ENCODE results near the gene SPHK1. TPM values are rescaled to one million over a fixed set of nuclear protein-coding genes. Genes with fewer than 3 reads are reported as not detected.
A peak's percentile ranks its signal among the peaks of the same experiment; 100 is the strongest.

The SPHK1 gene
- total RNA-seq, 1 donor from 2014 or later = 6.5 TPM

DNA sequence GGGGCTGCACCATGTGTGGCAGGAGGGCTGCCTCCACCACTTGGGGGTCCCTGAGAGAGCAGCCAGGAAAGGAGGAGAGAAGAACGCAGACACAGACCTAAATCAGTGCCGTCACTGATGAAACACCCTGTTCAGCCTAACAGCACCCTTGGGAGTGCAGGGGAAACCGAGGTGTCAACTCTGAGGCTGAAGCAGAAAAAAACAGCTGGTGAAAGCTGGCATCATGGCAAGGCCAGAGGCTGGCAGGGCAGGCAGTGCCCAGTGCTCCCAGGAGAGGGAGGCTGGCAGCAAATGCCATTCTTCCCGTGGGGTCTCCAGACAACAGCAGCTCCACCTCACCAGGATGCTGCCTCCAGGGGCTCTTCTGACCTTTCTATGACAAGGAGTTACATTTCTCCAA is 23.1 kb downstream of the SPHK1 start:
- DNase-seq = no peak

DNA sequence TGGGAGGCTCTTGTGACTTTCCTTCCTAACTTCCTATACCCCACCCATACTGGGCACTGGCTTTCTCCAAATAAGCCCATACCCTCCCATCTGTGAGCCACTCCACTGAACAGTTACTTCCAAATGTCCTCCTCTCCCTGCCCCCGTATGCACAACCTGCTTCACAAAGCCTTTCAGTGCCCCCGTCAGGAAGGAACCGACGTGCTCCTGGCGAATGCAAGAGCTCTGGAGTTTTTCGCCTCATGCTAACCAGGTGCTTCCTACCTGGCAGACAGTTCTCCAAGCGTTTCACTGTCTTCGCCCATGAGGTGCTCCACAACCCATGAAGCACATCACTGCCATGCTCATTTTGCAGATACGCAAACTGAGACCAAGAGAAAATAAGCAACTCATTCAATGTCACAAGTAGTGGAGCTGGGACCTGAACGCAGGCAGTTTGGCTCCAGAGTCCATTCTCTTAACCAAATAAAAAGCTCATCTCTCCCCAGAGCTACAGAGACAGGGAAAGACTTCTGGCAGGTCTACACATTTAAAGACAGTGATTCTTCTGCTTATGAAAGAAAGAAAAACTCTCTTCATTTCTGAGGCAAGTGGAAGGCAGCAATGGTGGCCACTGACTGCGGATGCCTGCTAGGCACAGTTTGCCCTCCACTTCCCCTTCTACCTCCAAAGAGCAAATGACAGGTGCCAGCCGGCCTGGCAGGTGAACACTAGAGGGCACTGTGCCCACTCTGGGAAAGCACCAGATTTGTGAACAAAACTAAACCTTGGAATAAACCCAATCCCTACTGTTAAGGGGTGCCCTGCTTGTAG is 23.8 kb downstream of the SPHK1 start:
- DNase-seq = peak; percentile 77

DNA sequence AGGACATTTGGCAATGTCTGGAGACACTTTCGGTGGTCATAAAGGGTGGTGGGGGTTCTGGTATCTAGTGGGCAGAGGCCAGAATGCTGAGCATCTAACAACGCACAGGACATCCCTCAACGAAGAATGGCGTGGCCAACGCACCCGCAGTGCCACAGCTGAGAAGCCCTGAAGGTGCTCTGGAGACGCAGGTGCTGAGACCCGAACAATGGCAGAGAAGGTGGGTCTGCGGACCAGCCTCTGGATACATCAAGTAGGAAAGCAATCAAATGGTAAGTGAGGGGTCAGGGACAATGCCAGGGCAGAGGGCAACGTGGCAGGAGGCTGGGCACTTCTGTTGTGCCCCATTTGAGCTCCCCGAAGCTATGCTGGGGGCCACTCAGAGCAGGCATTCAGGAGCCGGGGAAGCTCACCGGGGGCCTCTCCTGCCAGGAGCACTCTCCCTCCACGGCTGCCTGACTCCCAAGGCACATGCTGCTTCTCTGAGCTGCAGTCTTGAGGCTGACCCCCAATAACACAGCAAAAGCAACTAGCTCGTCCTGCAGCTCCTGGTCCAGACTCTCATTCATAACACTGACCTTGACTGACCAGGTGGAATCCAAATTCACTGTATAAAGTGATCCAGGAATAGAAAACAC is 26.0 kb downstream of the SPHK1 start:
- no peak for DNase-seq

- no peak for DNase-seq
Observed at GRCh38 chr17:76411247-76411646, 26.8 kb downstream of the SPHK1 start.

- DNase-seq = peak; percentile 90
Observed at GRCh38 chr17:76414334-76415295, 30.2 kb downstream of the SPHK1 start.

DNA sequence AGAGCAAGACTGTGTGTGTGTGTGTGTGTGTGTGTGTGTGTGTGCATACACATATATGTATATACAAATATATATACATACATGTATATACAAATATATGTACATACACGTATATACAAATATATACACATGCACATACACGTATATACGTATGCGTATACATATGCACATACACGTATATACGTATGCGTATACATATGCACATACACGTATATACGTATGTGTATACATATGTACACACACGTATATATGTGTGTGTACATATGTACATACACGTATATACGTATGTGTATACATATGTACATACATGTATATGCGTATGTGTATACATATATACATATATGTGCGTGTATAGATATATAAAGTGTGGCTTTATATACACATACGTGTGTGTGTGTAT is 31.4 kb downstream of the SPHK1 start:
- no peak for DNase-seq

- no peak for DNase-seq
Observed at GRCh38 chr17:76416457-76416856, 32.0 kb downstream of the SPHK1 start.

GRCh38 chr17:76416899-76417298 is 32.5 kb downstream of the SPHK1 start:
- no peak for DNase-seq

DNA sequence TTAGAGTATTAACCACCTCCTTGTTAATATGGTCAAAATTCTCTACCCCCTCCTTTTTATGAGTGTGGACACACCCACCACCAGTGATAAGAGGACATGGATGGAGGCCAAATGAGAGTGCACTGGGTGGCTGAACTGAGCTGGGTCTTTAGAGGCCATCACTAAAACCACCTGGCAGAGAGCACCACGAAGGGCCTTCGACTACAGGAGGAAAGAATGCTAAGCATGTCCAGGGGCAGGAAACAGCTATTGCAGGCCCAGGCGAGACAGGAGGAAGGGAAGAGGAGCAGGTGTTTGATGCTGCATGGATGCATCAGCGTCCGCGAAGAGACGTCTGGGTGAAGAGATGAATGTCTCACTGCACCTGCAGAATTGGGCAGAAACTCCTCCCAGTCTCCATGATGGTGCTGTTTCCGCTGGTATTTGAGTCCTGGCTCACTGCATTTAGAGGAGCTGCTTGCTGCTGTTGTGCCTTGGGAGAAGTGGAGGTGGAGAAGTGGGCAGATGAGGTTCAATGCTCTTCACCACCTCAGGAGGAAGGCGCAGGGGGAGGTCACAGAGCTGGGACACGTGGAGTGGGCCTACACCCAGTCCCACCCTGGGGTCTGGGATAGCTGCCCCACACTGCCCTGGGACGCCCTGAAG is 33.2 kb downstream of the SPHK1 start:
- no peak for DNase-seq

DNA sequence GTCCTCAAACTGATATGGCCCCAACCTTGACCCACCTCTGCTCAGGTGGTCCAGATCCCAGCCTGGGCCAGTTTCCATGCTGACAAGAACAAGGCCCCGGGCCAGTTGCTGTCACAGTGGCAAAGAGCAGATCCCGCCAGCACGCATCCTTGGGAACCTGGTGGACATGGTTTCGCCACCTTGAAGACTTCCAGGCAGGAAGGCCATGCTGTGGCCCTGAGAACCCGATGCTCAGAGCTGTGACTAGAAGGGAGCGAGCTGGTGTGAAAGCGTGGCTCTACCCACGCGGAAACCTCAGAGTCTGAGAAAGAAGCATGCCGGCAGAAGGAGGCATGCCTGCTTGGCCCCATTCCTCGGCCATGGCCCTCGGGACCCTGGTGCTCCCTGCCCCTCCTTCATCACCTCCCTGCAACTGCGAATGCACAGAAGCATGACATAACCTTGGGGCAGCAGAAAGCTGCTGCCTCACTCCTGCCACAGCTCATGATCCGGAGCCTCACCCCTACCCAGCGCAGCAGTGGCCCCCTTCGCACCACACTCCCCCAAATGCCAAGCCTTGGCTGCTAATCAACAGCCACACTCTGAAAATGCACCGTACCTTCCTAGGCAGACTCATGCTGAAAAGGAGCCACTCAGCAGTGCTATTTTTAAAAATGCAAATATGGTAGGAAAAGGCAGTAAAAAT is 35.3 kb downstream of the SPHK1 start:
- DNase-seq = no peak

DNA sequence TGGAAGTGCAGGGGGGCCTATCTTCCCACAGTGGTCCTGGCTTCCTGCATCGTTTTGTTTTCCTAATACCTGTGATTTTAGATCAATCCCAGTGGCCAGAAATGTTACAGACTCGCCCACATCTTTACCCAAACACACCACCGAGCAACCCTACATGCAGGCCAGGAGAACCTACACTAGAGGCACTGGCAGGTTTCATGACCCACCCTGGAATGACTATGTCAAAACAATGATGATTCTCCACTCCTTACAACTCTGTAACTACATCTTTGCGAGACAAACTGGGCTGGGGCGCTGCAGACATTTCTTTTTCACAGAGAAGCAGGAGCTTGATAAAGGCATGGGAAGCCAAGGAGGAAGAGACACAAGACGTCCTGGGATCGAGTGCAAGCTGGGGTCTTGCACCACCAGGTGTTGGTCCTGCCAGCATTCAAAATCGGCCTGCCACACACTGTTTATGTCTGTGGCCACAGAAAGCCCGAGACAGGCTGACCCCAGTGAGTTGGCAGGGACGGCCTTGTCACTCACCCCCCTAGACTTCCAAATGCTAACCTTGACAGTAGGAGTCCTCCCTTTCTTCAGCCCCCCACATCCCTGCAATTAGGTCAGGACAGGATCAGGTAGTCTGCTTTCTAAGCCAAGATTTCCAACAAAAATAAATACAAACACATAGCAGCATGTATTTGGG is 36.1 kb downstream of the SPHK1 start:
- no peak for DNase-seq

GRCh38 chr17:76421044-76421407 is 36.6 kb downstream of the SPHK1 start:
- peak; percentile 42 for DNase-seq

GRCh38 chr17:76422406-76422805 is 38.0 kb downstream of the SPHK1 start:
- DNase-seq = no peak

DNA sequence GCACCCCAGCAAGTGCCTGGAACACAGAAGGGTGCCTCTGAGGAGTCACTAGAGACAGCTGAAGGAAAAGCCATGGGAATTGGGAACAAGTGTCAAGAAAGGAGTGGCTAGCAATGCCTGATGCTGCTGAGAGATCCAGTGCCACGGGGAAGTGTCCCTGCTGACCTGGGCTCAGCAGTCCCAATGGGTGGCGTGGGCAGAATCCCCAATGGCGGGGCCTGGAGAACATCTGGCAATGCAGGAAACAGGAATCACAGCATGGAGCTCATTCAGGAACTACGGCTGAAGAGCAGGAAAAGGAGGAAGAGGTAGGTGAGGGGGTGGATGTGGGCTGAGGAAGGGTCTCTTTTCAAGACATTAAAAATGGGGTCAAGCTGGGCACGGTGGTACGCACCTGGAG is 38.5 kb downstream of the SPHK1 start:
- DNase-seq = no peak

DNA sequence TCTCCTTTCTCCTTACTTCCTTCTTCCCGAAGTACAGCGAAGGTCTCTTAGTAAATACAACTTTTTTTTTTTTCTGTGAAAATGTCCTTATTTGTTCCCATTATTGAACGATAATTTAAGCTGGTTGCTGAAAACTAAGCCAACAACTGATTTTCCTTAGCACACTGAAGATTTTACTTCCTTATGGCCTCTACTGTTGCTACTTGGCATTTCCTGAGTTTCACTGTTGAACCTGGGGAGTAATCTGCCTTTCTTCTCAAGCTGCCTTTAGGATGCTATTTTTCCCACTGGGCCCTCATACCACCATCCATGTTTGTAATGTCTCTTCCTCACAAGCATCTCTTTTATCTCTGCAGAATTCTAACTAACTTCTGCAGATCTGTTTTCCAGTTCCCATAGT is 42.4 kb downstream of the SPHK1 start:
- DNase-seq = no peak

- DNase-seq = peak; percentile 35
Observed at GRCh38 chr17:76427501-76428231, 43.3 kb downstream of the SPHK1 start.

GRCh38 chr17:76428511-76428910 is 44.1 kb downstream of the SPHK1 start:
- no peak for DNase-seq

- no peak for DNase-seq
Observed at GRCh38 chr17:76431509-76431908, 47.1 kb downstream of the SPHK1 start.

DNA sequence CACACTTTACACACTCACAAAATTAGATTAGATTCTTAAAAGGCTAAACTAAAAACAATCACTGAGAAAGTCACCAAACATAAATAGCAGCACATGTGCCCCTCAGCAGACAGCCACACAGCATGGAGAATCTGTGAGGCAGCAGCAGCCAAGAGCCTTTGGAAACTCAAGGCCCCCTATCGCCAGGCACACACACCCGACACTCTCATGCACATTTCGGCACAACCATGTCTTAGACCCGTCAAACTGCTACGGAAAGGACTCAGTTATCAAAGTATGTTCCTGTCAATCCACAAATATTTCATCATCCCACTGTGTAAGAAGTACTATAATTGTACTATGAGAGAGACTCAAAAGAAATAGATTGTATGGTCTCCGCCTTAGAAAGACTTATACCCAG is 47.6 kb downstream of the SPHK1 start:
- DNase-seq = peak; percentile 35

- DNase-seq = no peak
Observed at GRCh38 chr17:76432712-76433336, 48.4 kb downstream of the SPHK1 start.

Measured in tongue (tissue), 2 donors.